Hepatocyte (in vitro differentiated cells): ENCODE measurements around the gene SNAPC1. TPM values are rescaled to one million over a fixed set of nuclear protein-coding genes. Genes with fewer than 3 reads are reported as not detected.

ENCODE experiments used
- DNase-seq: peaks from one replicate; pipeline ENCODE4 v3.0.0-alpha.2; 2016; ENCODE audit warnings: low spot score
- H2AFZ ChIP-seq: fragments of 200-600 bp; sonication (generic); 2 replicates; pipeline ENCODE4 v1.6.0; 2016; ENCODE audit warnings: antibody characterized with exemption, mild to moderate bottlenecking
- H3K27ac ChIP-seq: fragments of 200-600 bp; sonication (generic); 2 replicates; pipeline ENCODE4 v1.5.1; 2016; ENCODE audit warnings: mild to moderate bottlenecking
- H3K27me3 ChIP-seq: fragments of 200-600 bp; sonication (generic); 2 replicates; pipeline ENCODE4 v1.6.1; 2016
- H3K36me3 ChIP-seq: fragments of 200-600 bp; sonication (generic); replicated peaks from 2 replicates; pipeline ENCODE4 v1.5.1; 2016; ENCODE audit warnings: low read depth; ENCODE audit not compliant: insufficient read depth
- H3K4me1 ChIP-seq: fragments of 200-600 bp; sonication (generic); 2 replicates; pipeline ENCODE4 v1.5.1; 2016; ENCODE audit warnings: mild to moderate bottlenecking, moderate library complexity; ENCODE audit not compliant: insufficient read depth
- H3K4me2 ChIP-seq: fragments of 200-600 bp; sonication (generic); 2 replicates; pipeline ENCODE4 v1.6.0; 2016
- H3K4me3 ChIP-seq: fragments of 200-600 bp; sonication (generic); 2 replicates; pipeline ENCODE4 v1.5.1; 2016; ENCODE audit warnings: mild to moderate bottlenecking
- H3K79me2 ChIP-seq: fragments of 200-600 bp; sonication (generic); 2 replicates; pipeline ENCODE4 v1.6.0; 2017; ENCODE audit warnings: mild to moderate bottlenecking
- H3K9me2 ChIP-seq: fragments of 200-600 bp; sonication (generic); replicated peaks from 2 replicates; pipeline ENCODE4 v1.6.0; 2017; ENCODE audit warnings: mild to moderate bottlenecking; ENCODE audit not compliant: insufficient read depth
- H3K9me3 ChIP-seq: fragments of 200-600 bp; sonication (generic); 2 replicates; pipeline ENCODE4 v1.5.1; 2016; ENCODE audit warnings: low read depth, mild to moderate bottlenecking
- H4K20me1 ChIP-seq: fragments of 200-600 bp; sonication (generic); 2 replicates; pipeline ENCODE4 v1.6.0; 2016; ENCODE audit warnings: mild to moderate bottlenecking; ENCODE audit not compliant: insufficient read depth, poor library complexity, severe bottlenecking
- EZH2 ChIP-seq: fragments of 200-600 bp; sonication (generic); IDR thresholded peaks from 2 replicates; pipeline ENCODE4 v1.6.1; 2016; ENCODE audit warnings: antibody characterized with exemption, mild to moderate bottlenecking, borderline replicate concordance
- EZH2phosphoT487 ChIP-seq: fragments of 200-600 bp; sonication (generic); IDR thresholded peaks from one replicate; pipeline ENCODE4 v1.6.1; 2018; ENCODE audit warnings: antibody characterized with exemption, mild to moderate bottlenecking, low read depth, moderate library complexity; ENCODE audit not compliant: unreplicated experiment, severe bottlenecking
- WGBS: methylation state at CpG from one replicate; pipeline ENCODE4 v1.1.6; 2016; ENCODE audit warnings: low lambda C conversion rate; ENCODE audit errors: missing lambda C conversion rate; 5-methylcytosine and 5-hydroxymethylcytosine counted together
- polyA plus RNA-seq: library from polyadenylated mRNA; unstranded; fragments of >200 nt; fragmentation: Nextera tagmentation; extraction: Ambion mirVana; gene quantifications from 2 replicates; pipeline ENCODE4 v1.2.1, GENCODE V29; 2016
- total RNA-seq: library from RNA; depleted of rRNA; stranded (reverse); fragments of >200 nt; gene quantifications from 2 replicates; pipeline ENCODE4 v1.2.3, GENCODE V29; 2014
- TF ChIP-seq, protein P1 (sequence below): fragments of 200-600 bp; sonication (generic); IDR thresholded peaks from 2 replicates; pipeline ENCODE4 v1.5.1; 2016; ENCODE audit warnings: antibody characterized with exemption, mild to moderate bottlenecking; ENCODE audit not compliant: poor library complexity

SNAPC1 gene
- total and polyA plus RNA-seq, 2 experiments from 2014 or later: 3.4 to 10.5 TPM

DNA sequence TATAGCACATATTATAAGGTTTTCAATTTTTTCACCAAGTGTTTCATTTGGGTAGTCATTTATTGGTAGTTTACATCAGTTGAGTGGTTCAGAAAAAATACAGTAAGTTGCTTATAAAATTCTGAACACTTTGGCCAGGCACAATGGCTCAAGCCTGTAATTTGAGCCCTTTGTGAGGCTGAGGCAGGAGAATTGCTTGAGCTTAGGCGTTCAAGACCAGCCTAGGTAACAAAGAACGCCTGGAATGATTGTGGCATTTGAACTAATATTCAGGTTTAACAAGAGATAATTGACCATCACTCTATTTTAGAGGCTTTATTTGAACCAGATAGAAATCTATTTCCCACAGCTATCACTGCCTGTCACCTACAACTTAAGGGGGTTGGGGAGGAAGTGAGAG, 44.2 kb upstream of the SNAPC1 start:
- 52% methylated on average over 2 of the region's 2 CpGs for WGBS
- Histone ChIP-seq H2AFZ (no peak overlapping the region), H3K4me1 (peaks cover 10% of the 10 kb centered on the region), H3K4me3 (no peak overlapping the region), H3K27me3 (no peaks in the 10 kb centered on the region), H3K9me2 (no peaks in the 10 kb centered on the region), H3K36me3 (no peaks in the 10 kb centered on the region), H3K4me2 (no peak overlapping the region), H3K79me2 (peaks cover 100% of the 10 kb centered on the region), H3K9me3 (no peaks in the 10 kb centered on the region), H4K20me1 (peaks cover 92% of the 10 kb centered on the region), H3K27ac (no peak overlapping the region)
- no peak for TF ChIP-seq EZH2
- TF ChIP-seq, protein P1, sequence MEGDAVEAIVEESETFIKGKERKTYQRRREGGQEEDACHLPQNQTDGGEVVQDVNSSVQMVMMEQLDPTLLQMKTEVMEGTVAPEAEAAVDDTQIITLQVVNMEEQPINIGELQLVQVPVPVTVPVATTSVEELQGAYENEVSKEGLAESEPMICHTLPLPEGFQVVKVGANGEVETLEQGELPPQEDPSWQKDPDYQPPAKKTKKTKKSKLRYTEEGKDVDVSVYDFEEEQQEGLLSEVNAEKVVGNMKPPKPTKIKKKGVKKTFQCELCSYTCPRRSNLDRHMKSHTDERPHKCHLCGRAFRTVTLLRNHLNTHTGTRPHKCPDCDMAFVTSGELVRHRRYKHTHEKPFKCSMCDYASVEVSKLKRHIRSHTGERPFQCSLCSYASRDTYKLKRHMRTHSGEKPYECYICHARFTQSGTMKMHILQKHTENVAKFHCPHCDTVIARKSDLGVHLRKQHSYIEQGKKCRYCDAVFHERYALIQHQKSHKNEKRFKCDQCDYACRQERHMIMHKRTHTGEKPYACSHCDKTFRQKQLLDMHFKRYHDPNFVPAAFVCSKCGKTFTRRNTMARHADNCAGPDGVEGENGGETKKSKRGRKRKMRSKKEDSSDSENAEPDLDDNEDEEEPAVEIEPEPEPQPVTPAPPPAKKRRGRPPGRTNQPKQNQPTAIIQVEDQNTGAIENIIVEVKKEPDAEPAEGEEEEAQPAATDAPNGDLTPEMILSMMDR: no peak
- TF ChIP-seq EZH2phosphoT487: no peak
- no peak for DNase-seq

DNA sequence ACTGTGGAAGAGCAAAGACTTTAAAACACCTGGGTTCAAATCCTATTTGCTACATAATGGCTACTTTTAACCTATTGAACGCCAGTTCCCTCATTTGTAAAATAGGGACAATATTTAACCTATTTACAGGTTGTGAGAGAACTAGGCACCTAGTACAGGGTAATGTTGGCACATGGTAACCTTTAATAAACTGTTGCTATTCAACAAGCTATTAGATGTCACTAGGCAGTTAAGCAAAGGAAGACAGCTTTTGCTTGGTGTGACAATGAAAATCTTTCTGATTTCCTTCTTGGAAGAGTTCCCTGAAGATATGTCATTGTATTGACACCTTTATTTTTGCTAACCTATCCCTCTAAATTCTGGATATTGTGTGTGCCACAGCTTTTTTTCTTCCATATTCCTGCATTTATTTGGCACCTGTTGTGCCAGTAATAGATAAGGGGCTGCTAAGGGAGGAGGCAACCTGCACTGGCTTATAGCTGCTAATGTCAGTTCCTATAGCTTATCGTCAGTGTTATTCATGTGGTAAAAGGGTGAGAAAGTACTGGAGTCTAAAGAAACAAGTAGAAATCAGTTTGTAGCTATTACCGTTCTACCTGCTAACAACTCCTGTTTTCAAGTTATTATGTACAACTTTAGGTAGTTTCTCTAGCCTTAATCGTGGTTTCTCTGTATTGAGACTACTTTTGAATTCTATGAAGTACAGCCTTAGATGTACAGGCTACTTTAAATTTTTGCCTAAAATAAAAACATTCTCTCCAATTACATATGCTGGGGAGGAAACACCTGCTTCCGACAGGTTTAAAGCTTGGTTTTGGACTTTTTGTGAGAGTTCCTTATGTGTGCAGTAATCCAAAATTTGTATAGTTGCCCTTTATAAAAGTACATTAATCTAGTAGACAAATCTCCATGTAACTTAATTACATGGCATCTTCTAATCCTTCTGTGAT, 42.6 kb upstream of the SNAPC1 start:
- Histone ChIP-seq H4K20me1 (peaks cover 76% of the 10 kb centered on the region), H3K9me3 (no peaks in the 10 kb centered on the region), H3K4me3 (no peak overlapping the region), H3K79me2 (peaks cover 100% of the 10 kb centered on the region), H3K4me2 (peak overlapping the region; percentile 34), H3K4me1 (no peaks in the 10 kb centered on the region), H3K27ac (no peak overlapping the region), H3K9me2 (no peaks in the 10 kb centered on the region), H3K36me3 (no peaks in the 10 kb centered on the region), H3K27me3 (no peaks in the 10 kb centered on the region), H2AFZ (no peak overlapping the region)
- no peak for DNase-seq
- TF ChIP-seq EZH2 (no peak), EZH2phosphoT487 (no peak)
- TF ChIP-seq, protein P1: no peak
- WGBS: 83% methylated on average over 5 of the region's 5 CpGs

DNA sequence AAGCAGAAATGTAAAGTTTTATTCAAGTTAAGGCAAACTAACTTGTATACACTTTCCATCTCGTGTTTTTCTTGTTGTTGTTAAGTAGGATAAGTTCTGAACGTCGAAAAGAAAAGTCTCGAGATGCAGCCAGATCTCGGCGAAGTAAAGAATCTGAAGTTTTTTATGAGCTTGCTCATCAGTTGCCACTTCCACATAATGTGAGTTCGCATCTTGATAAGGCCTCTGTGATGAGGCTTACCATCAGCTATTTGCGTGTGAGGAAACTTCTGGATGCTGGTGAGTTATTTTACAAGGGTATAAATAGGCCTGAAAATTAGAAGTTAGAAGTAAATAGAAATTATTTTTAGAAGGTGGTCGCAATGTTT, 41.9 kb upstream of the SNAPC1 start:
- Histone ChIP-seq H3K4me3 (no peak overlapping the region), H3K9me2 (no peaks in the 10 kb centered on the region), H3K4me2 (peak overlapping the region; percentile 34), H4K20me1 (peaks cover 70% of the 10 kb centered on the region), H3K4me1 (no peaks in the 10 kb centered on the region), H3K9me3 (no peaks in the 10 kb centered on the region), H3K36me3 (no peaks in the 10 kb centered on the region), H2AFZ (no peak overlapping the region), H3K27ac (peak overlapping the region; percentile 36), H3K79me2 (peaks cover 100% of the 10 kb centered on the region), H3K27me3 (no peaks in the 10 kb centered on the region)
- DNase-seq: peak; percentile 14
- WGBS: 63% methylated on average over 9 of the region's 9 CpGs
- TF ChIP-seq EZH2 (no peak), EZH2phosphoT487 (no peak)
- TF ChIP-seq, protein P1: no peak
